Stimulated activated CD8-positive, alpha-beta memory T cell treated with anti-CD3 and anti-CD28 coated beads, Interleukin-4, amount 100 ng/mL, for 1 hour (primary cell): Measurements from ENCODE around the gene APOBEC2.

Experiments used
- DNase-seq, 2 donors: peaks; one replicate each; pipeline ENCODE4 v3.0.0-alpha.2; 2020; ENCODE audit warnings: low read depth in 2 of 2, low spot score in 1 of 2

Gene APOBEC2

DNA sequence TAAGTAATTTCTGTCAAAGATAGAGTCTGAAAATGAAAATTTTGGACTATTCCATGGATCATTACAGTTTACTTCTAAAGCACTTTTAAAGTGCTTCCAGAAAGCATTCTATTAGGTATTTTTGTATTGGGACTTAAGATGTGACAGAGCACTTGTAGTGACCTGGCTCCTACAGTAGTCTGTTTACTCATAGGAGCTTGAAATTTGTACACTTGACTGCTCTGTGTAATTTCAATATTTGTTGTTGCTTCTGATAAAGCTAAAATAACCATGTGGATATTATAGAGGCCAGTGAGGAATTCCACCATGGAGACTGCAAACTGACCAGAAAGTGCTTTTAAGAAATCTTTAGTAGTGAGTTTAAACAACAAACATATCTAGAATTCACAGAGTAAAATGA is 30.1 kb downstream of the APOBEC2 start:
- DNase-seq = no peak

- no peak for DNase-seq
Observed at GRCh38 chr6:41085182-41085581, 32.2 kb downstream of the APOBEC2 start.

DNA sequence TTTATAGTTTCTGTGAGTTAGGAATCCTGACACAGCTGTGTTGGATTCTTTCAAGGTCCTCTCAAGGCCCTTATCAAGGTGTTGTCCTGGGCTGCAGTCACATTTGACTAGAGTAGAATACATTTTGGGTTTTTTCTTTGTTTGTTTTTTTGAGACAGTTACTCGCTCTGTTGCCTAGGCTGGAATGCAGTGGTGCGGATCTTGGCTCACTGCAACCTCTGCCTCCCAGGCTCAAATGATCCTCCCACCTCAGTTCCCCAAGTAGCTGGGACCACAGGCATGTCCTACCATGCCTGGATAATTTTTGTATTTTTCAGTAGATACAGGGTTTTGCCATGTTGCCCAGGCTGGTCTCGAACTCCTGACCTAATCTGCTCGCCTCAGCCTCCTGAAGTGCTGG is 35.4 kb downstream of the APOBEC2 start:
- DNase-seq = no peak

DNA sequence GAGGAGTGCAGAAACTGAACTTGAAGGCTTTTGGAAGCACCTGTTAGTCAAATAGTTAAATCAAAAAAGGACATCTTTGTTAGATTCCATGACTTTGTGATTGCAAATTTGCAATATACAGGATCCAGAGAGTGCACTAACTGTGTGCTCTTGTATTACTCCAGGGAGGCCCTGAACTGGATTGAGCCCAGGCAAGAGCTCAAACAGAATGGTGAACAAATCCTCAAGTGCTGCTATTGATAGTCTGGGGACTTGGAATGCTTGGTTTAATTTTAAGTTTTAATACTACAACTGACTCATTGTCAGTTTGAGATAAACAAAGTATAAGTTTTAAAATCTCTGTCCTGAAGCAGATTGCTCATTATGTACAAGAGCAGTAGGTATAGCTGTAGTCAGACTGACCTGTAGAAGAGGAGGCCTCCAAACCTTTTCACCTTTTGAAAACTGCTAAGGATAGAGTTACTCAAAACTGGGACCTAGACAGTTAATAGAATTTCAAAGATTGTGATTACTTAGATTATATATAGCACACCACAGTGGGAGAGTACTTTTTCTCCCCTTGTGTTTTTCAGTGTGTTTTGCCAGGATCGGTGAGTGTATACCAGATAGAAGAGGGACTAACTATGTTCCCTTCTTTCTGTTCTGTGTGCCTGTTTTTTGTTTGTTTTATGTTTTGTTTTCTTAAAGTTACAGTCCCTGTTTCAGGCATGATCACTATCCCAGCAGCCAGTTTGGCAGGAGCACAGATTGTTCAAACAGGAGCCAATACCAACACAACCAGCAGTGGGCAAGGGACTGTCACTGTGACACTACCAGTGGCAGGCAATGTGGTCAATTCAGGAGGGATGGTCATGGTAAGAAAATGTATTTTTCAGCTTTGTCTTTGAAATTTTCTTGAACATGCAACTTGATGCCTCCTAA is 38.1 kb downstream of the APOBEC2 start:
- DNase-seq = no peak

- DNase-seq = no peak
Observed at GRCh38 chr6:41092421-41093140, 39.6 kb downstream of the APOBEC2 start.

DNA sequence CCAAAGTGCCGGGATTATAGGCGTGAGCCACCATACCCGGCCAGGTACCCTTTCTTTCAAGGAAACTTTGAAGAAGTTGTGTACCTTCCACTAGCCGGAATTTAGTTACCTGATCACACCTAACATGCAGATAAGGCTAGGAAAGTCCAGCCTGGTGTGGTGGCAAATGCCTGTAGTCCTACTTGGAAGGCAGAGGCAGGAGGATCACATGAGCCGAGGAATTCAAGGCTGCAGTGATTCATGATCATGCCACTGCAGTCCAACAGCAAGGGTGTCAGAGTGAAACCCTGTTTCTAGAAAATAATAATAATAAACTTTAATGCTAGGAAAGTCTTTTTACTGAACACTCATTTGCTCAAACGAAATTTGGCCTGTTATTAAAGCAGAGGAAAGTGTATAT is 40.7 kb downstream of the APOBEC2 start:
- DNase-seq = no peak

- no peak for DNase-seq
Observed at GRCh38 chr6:41097467-41098090, 44.6 kb downstream of the APOBEC2 start.

GRCh38 chr6:41098366-41098765 is 45.4 kb downstream of the APOBEC2 start:
- no peak for DNase-seq

- DNase-seq = no peak
Observed at GRCh38 chr6:41100871-41101287, 47.9 kb downstream of the APOBEC2 start.

DNA sequence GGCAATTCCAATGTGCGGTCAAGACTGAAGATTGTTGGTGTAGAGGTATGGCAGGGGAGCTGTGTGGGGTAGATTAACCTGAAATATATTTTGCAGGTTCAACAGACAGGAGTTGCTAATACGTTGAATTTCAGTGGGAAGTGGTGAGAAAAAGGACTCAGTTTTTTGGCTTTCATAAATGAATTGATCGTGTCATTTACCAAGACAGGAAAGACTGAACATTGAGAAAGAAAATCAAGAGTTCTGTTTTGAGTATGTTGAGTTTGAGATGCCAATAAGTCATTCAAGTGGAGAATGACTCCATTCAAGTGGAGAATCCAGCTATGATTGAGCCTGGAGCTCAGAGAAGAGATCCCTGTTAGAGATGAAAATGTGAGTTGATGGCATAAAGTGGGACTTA is 50.8 kb downstream of the APOBEC2 start:
- DNase-seq = no peak

DNA sequence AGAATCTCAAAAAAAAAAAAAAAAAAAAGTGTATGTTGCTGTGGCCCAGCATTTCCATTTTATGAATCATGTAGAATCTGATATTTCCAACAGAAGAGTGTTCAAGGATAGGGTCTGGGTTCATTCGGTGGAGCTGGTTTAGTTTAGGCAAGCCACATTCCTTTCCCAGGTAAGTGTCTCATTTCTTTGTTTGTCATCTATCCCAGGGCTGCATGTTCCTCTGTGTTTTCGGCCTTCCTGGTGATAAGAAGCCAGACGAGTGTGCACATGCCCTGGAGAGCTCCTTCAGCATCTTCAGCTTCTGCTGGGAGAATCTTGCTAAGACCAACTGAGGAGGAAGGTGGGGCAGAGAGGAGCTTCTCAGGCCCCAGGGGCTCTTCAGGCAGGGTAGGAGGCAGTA is 58.0 kb downstream of the APOBEC2 start:
- no peak for DNase-seq
